GM12878 (cell line): ENCODE measurements around the gene EIF2D. TPM values are rescaled to one million over a fixed set of nuclear protein-coding genes. Genes with fewer than 3 reads are reported as not detected.
A peak's percentile ranks its signal among the peaks of the same experiment; 100 is the strongest.

Experiments
- ATAC-seq: fragments of 200-7000 bp; cut with Tn5 transposase; 3 replicates; pipeline ENCODE4 v1.9.1; 2020; ENCODE audit warnings: mild to moderate bottlenecking, moderate library complexity
- BruUV-seq: library from RNA; stranded (reverse); fragments of 400-500 nt; replicated peaks from 2 replicates; lab custom pipeline; 2021; lab: Mats Ljungman, UMichigan
- CTCF ChIA-PET: fragments of 300-600 bp; sonication (Branson Sonifier 250); formaldehyde crosslinking; extraction: SDS; loops from one replicate; lab custom pipeline; 2021; ENCODE audit warnings: inconsistent platforms; lab: Yijun Ruan, JAX
- POLR2A ChIA-PET: fragments of 350-600 bp; formaldehyde crosslinking; extraction: SDS; loops from one replicate; lab custom pipeline; 2021; ENCODE audit warnings: inconsistent platforms; lab: Charles Lee
- RAD21 ChIA-PET: fragments of 300-600 bp; sonication (Branson Sonifier 250); formaldehyde crosslinking; loops from one replicate; lab custom pipeline; 2023; ENCODE audit warnings: antibody characterized with exemption; ENCODE audit not compliant: unreplicated experiment; lab: Charles Lee
- SMC1A ChIA-PET: fragments of 300-600 bp; sonication (Branson Sonifier 250); formaldehyde crosslinking; loops from one replicate; lab custom pipeline; 2023; ENCODE audit not compliant: unreplicated experiment, uncharacterized antibody; lab: Charles Lee
- DNase-seq: peaks from one replicate; pipeline ENCODE4 v3.0.0-alpha.2; 2011; ENCODE audit warnings: low read depth, low spot score
- FAIRE-seq: peaks from 3 replicates; lab custom pipeline; 2011; peaks lifted over from hg19 to GRCh38; lab: Jason Lieb, UNC
- H2AFZ ChIP-seq: 2 replicates; pipeline ENCODE4 v1.6.0; 2011; ENCODE audit warnings: low read depth, low read length, control low read depth; ENCODE audit not compliant: control insufficient read depth
- H3K27ac ChIP-seq: 2 replicates; pipeline ENCODE4 v1.5.1; 2011; ENCODE audit warnings: control low read depth; ENCODE audit not compliant: control insufficient read depth, insufficient read depth
- H3K27me3 ChIP-seq, 2 experiments: replicated peaks in 1 of 2; 2 replicates each; pipeline versions ENCODE4 v1.6.0 to v1.6.1; 2011; ENCODE audit warnings: low read length in 1 of 2; ENCODE audit not compliant: control insufficient read depth in 2 of 2, insufficient read depth in 2 of 2
- H3K36me3 ChIP-seq, 2 experiments: 2 replicates each; pipeline ENCODE4 v1.5.1; 2011; ENCODE audit warnings: low read length in 1 of 2; ENCODE audit not compliant: control insufficient read depth in 2 of 2, insufficient read depth in 2 of 2
- H3K4me1 ChIP-seq: 2 replicates; pipeline ENCODE4 v1.6.1; 2011; ENCODE audit warnings: mild to moderate bottlenecking, low read length, moderate library complexity, mixed read lengths; ENCODE audit not compliant: control insufficient read depth, insufficient read depth
- H3K4me2 ChIP-seq: 2 replicates; pipeline ENCODE4 v1.6.0; 2011; ENCODE audit warnings: control low read depth; ENCODE audit not compliant: control insufficient read depth, insufficient read depth
- H3K4me3 ChIP-seq: fragments of 200-600 bp; sonication (generic); 2 replicates; pipeline ENCODE4 v1.5.1; 2016
- H3K79me2 ChIP-seq: 2 replicates; pipeline ENCODE4 v1.6.0; 2011; ENCODE audit warnings: low read length; ENCODE audit not compliant: control insufficient read depth, insufficient read depth
- H3K9ac ChIP-seq: 2 replicates; pipeline ENCODE4 v1.8.0; 2011; ENCODE audit warnings: low read length, control low read depth, mixed read lengths; ENCODE audit not compliant: control insufficient read depth, insufficient read depth
- H3K9me3 ChIP-seq: replicated peaks from 3 replicates; pipeline ENCODE4 v1.5.1; 2011; ENCODE audit warnings: mild to moderate bottlenecking, low read length; ENCODE audit not compliant: control insufficient read depth, insufficient read depth
- H4K20me1 ChIP-seq: 2 replicates; pipeline ENCODE4 v1.6.0; 2011; ENCODE audit not compliant: control insufficient read depth, insufficient read depth
- ATF7 ChIP-seq: fragments of 450-650 bp; IDR thresholded peaks from 2 replicates; pipeline ENCODE4 v1.6.1; 2016; ENCODE audit warnings: low read depth, mild to moderate bottlenecking
- DPF2 ChIP-seq: fragments of 450-650 bp; IDR thresholded peaks from 2 replicates; pipeline ENCODE4 v1.6.1; 2017; ENCODE audit warnings: mild to moderate bottlenecking
- ESRRA ChIP-seq: IDR thresholded peaks from 2 replicates; pipeline ENCODE4 v1.6.1; 2012; ENCODE audit warnings: mild to moderate bottlenecking, low read length, improper control_type of control experiment
- EZH2 ChIP-seq: IDR thresholded peaks from 2 replicates; pipeline ENCODE4 v1.6.1; 2012; ENCODE audit warnings: low read depth, mild to moderate bottlenecking, control low read depth, inconsistent platforms, low read length, borderline replicate concordance; ENCODE audit not compliant: control insufficient read depth
- IRF4 ChIP-seq: IDR thresholded peaks from 2 replicates; pipeline ENCODE4 v1.6.1; 2011; ENCODE audit warnings: low read depth, low read length
- LARP7 ChIP-seq: fragments of 450-650 bp; IDR thresholded peaks from 2 replicates; pipeline ENCODE4 v1.6.1; 2017; ENCODE audit warnings: mild to moderate bottlenecking
- NFIC ChIP-seq: IDR thresholded peaks from 2 replicates; pipeline ENCODE4 v1.6.1; 2012; ENCODE audit warnings: low read depth, mild to moderate bottlenecking, inconsistent platforms, low read length, moderate library complexity
- PAX8 ChIP-seq: fragments of 450-650 bp; IDR thresholded peaks from 2 replicates; pipeline ENCODE4 v1.6.1; 2017; ENCODE audit warnings: mild to moderate bottlenecking, moderate library complexity
- POU2F2 ChIP-seq: IDR thresholded peaks from 3 replicates; pipeline ENCODE4 v1.6.1; 2011; ENCODE audit warnings: low read depth, mild to moderate bottlenecking, low read length, borderline replicate concordance
- RELA ChIP-seq: fragments of 450-650 bp; IDR thresholded peaks from 2 replicates; pipeline ENCODE4 v1.8.0; 2014; ENCODE audit warnings: borderline replicate concordance; ENCODE audit not compliant: partially characterized antibody
- TCF3 ChIP-seq: IDR thresholded peaks from 2 replicates; pipeline ENCODE4 v1.6.1; 2012; ENCODE audit warnings: low read depth, mild to moderate bottlenecking, low read length, borderline replicate concordance; ENCODE audit not compliant: insufficient read depth
- WGBS: methylation state at CpG from one replicate; pipeline ENCODE4 v1.1.6; 2016; ENCODE audit warnings: low lambda C conversion rate; ENCODE audit not compliant: insufficient replicate concordance, insufficient coverage; ENCODE audit errors: missing lambda C conversion rate; 5-methylcytosine and 5-hydroxymethylcytosine counted together
- in situ Hi-C: fragments of 300-500 bp; cut with MboI; formaldehyde crosslinking; loops from 9 replicates; pipeline ENCODE4 v1.14.3; 2018; ENCODE audit warnings: mixed read lengths
- intact Hi-C: fragments of 100-400 bp; cut with micrococcal nuclease; formaldehyde crosslinking; loops from one replicate; pipeline ENCODE4 v1.14.2; 2022; ENCODE audit not compliant: unreplicated experiment
- polyA plus RNA-seq, 11 experiments: library from polyadenylated mRNA; depleted of rRNA in 4 of 11; unstranded in 6 of 11; stranded (reverse) in 5 of 11; fragments of >200 nt; fragmentation: Nextera tagmentation in 4 of 11; fragmentation: Illumina TruSeq in 1 of 11; extraction: Ambion mirVana in 4 of 11; extraction: Trizol in 1 of 11; gene quantifications; 1 replicate in 1 of 11; 2 replicates in 10 of 11; pipeline versions ENCODE4 v1.2.1 to v1.2.3, GENCODE V29; 2011 to 2016; ENCODE audit warnings: inconsistent platforms in 2 of 11, missing spikeins in 2 of 11, low read depth in 1 of 11
- total RNA-seq, 4 experiments: library from RNA; depleted of rRNA in 3 of 4; stranded (reverse); fragments of >200 nt in 3 of 4; fragmentation: Illumina TruSeq in 1 of 4; extraction: Trizol in 1 of 4; gene quantifications; 2 replicates each; pipeline versions ENCODE4 v1.2.1 to v1.2.3, GENCODE V29; 2013 to 2021
- TF ChIP-seq, protein P1 (sequence below): fragments of 450-650 bp; IDR thresholded peaks from 2 replicates; pipeline ENCODE4 v1.6.1; 2017; ENCODE audit warnings: mild to moderate bottlenecking
- TF ChIP-seq, protein P2 (sequence below): fragments of 450-650 bp; formaldehyde crosslinking; IDR thresholded peaks from 2 replicates; pipeline ENCODE4 v1.4.0; 2022; ENCODE audit warnings: mild to moderate bottlenecking, moderate library complexity
- TF ChIP-seq, protein P3 (sequence below): fragments of 150-350 bp; IDR thresholded peaks from 2 replicates; pipeline ENCODE4 v1.6.1; 2016; ENCODE audit warnings: low read depth, low read length
- TF ChIP-seq, protein P4 (sequence below): IDR thresholded peaks from 2 replicates; pipeline ENCODE4 v1.6.1; 2011; ENCODE audit warnings: low read depth, mild to moderate bottlenecking, low read length, moderate library complexity, borderline replicate concordance; ENCODE audit errors: extremely low read depth

EIF2D gene
- total and polyA plus RNA-seq, 10 of the 15 experiments (the other 5 are each of a cell fraction or from before 2014, with no cell fraction given) = 65.2 to 133 (median 79.0) TPM

DNA sequence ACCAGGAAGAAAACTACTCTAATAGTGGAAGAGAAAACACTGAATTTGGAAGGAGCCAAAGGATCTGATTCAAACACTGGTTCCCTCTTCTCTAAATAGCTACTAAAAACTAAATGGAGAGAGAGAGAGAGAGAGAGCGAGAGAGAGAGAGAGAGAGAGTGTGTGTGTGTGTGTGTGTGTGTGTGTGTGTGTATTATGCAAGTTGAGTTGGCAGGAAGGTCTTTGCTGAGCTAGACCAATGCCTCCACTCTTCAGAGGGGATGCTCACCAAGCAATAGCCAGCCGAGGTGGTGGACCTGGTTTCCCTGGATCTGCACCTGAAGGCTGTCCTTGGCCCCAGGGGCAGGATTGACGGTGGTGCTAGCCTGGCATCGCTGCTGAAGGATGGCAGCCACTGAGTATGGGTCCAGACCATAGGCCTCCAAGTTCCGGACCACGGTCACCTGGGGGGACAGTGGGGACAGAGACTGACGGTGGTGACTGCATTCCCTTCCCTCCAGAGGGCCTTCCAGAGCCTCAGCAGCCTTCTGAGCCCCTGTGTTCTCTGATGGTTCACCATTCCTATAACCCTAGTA lies 18.8 kb downstream of the EIF2D start:
- DNase-seq = no peak
- Histone ChIP-seq H3K4me1 (peaks cover 6% of the 10 kb centered on the region; the same call in 1 of the 2 replicates), H3K9ac (no peak overlapping the region), H3K9me3 (no peaks in the 10 kb centered on the region), H3K4me2 (no peak overlapping the region), H3K36me3 (peaks cover 12 to 20% of the 10 kb centered on the region in 2 experiments), H4K20me1 (no peaks in the 10 kb centered on the region), H2AFZ (no peak overlapping the region), H3K79me2 (no peaks in the 10 kb centered on the region), H3K27me3 (no peaks in the 10 kb centered on the region), H3K27ac (no peak overlapping the region), H3K4me3 (no peak overlapping the region)
- ChIA-PET SMC1A (interaction anchor here (1.0 to 4.0 kb wide), 6 partner anchors 13 to 114 kb away, joined by 3 to 25 read pairs (median 8); no protein-coding TSS in a partner anchor), CTCF (interaction anchor here (0.8 to 6.0 kb wide), 11 partner anchors 8 to 114 kb away, joined by 3 to 44 read pairs (median 6); no protein-coding TSS in a partner anchor), RAD21 (interaction anchor here (0.8 to 1.9 kb wide), 3 partner anchors 13 to 90 kb away, joined by 3 to 5 read pairs (median 5); no protein-coding TSS in a partner anchor), POLR2A (interaction anchor here (0.9 kb wide), 1 partner anchor 40 kb away, joined by 3 read pairs; no protein-coding TSS in a partner anchor)
- 94% methylated on average over 7 of the region's 7 CpGs for WGBS
- in situ Hi-C loops (no loop called here), intact Hi-C loops (no loop called here)
- ATAC-seq = no peak
- no peak for FAIRE-seq
- TSS peak; percentile 41 for BruUV-seq
- no peak for TF ChIP-seq PAX8
- no peak for TF ChIP-seq IRF4
- TF ChIP-seq, protein P1, sequence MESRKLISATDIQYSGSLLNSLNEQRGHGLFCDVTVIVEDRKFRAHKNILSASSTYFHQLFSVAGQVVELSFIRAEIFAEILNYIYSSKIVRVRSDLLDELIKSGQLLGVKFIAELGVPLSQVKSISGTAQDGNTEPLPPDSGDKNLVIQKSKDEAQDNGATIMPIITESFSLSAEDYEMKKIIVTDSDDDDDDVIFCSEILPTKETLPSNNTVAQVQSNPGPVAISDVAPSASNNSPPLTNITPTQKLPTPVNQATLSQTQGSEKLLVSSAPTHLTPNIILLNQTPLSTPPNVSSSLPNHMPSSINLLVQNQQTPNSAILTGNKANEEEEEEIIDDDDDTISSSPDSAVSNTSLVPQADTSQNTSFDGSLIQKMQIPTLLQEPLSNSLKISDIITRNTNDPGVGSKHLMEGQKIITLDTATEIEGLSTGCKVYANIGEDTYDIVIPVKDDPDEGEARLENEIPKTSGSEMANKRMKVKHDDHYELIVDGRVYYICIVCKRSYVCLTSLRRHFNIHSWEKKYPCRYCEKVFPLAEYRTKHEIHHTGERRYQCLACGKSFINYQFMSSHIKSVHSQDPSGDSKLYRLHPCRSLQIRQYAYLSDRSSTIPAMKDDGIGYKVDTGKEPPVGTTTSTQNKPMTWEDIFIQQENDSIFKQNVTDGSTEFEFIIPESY = no peak
- no peak for TF ChIP-seq LARP7
- TF ChIP-seq EZH2 = no peak
- TF ChIP-seq ATF7 = no peak
- TF ChIP-seq POU2F2 = no peak
- no peak for TF ChIP-seq NFIC
- no peak for TF ChIP-seq DPF2
- no peak for TF ChIP-seq TCF3
- no peak for TF ChIP-seq RELA
- TF ChIP-seq ESRRA = no peak
- TF ChIP-seq, protein P2, sequence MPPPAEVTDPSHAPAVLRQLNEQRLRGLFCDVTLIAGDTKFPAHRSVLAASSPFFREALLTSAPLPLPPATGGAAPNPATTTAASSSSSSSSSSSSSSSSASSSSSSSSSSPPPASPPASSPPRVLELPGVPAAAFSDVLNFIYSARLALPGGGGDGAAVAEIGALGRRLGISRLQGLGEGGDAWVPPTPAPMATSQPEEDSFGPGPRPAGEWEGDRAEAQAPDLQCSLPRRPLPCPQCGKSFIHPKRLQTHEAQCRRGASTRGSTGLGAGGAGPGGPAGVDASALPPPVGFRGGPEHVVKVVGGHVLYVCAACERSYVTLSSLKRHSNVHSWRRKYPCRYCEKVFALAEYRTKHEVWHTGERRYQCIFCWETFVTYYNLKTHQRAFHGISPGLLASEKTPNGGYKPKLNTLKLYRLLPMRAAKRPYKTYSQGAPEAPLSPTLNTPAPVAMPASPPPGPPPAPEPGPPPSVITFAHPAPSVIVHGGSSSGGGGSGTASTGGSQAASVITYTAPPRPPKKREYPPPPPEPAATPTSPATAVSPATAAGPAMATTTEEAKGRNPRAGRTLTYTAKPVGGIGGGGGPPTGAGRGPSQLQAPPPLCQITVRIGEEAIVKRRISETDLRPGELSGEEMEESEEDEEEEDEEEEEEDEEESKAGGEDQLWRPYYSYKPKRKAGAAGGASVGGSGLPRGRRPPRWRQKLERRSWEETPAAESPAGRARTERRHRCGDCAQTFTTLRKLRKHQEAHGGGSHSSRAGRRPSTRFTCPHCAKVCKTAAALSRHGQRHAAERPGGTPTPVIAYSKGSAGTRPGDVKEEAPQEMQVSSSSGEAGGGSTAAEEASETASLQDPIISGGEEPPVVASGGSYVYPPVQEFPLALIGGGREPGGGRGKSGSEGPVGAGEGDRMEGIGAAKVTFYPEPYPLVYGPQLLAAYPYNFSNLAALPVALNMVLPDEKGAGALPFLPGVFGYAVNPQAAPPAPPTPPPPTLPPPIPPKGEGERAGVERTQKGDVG (CRISPR knock-in tag) = no peak
- TF ChIP-seq, protein P3, sequence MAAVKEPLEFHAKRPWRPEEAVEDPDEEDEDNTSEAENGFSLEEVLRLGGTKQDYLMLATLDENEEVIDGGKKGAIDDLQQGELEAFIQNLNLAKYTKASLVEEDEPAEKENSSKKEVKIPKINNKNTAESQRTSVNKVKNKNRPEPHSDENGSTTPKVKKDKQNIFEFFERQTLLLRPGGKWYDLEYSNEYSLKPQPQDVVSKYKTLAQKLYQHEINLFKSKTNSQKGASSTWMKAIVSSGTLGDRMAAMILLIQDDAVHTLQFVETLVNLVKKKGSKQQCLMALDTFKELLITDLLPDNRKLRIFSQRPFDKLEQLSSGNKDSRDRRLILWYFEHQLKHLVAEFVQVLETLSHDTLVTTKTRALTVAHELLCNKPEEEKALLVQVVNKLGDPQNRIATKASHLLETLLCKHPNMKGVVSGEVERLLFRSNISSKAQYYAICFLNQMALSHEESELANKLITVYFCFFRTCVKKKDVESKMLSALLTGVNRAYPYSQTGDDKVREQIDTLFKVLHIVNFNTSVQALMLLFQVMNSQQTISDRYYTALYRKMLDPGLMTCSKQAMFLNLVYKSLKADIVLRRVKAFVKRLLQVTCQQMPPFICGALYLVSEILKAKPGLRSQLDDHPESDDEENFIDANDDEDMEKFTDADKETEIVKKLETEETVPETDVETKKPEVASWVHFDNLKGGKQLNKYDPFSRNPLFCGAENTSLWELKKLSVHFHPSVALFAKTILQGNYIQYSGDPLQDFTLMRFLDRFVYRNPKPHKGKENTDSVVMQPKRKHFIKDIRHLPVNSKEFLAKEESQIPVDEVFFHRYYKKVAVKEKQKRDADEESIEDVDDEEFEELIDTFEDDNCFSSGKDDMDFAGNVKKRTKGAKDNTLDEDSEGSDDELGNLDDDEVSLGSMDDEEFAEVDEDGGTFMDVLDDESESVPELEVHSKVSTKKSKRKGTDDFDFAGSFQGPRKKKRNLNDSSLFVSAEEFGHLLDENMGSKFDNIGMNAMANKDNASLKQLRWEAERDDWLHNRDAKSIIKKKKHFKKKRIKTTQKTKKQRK = no peak
- TF ChIP-seq, protein P4, sequence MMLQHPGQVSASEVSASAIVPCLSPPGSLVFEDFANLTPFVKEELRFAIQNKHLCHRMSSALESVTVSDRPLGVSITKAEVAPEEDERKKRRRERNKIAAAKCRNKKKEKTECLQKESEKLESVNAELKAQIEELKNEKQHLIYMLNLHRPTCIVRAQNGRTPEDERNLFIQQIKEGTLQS = no peak
